HG02840 (cell line): ENCODE results near the gene PLEKHG7.
"Not testable (repeated sequence)": the region's sequence is repeated elsewhere in the genome, so short reads cannot be mapped to it uniquely, and the experiment has no call there.

Experiments
- ATAC-seq: cut with Tn5 transposase; IDR thresholded peaks from one replicate; pipeline ENCODE4 v1.9.1; 2021; ENCODE audit warnings: mild to moderate bottlenecking, moderate library complexity, moderate number of reproducible peaks; ENCODE audit not compliant: unreplicated experiment, low FRiP score

Gene PLEKHG7

DNA sequence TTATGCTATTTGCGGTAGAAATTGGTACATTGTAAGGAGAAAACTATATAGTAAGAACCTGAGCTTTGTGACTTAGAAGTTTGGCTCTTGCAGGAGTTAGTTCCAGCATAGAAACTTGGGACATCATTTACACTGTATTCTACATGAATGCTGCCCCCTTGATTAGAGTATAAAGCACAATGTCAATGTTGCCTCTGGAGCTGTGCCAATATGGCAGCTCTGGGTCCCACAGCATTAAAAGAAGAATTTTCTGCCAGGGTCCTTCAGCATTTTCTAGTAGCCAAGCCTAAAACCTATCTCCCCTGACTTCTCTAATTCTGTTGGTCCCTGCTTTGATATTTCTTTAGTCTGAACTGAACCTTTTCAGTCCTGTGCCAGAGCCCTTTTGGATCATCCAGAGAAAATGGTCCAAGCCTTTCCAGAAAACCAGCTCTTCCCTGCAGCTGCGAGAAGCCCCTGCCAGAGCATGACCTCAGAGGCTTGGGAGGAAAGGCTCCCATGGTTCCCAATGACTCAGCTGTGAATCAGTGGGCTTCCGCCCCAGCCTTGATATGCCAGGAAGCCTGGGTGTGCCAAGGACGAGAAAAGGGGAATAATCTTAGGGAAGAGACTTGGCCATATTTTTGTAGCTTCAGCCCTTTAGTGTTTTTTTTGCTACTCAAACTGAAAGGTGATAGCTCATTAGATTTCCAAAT lies 43.2 kb downstream of the PLEKHG7 start:
- ATAC-seq = no peak

DNA sequence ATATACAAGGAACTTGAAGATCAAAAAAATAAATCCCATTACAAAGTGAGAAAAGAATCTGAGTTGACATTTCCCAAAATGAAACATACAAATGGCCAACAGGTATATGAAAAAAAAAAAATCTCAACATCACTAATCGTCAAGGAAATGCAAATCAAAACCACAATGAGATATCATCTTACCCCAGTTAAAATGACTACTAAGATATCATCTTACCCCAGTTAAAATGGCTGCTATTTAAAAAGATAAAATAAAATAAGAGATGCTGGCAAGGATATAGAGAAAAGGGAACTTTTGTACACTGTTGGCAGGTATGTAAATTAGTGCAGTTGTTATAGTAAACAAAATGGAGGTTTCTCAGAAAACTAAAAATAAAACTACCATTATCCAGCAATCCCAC lies 44.4 kb downstream of the PLEKHG7 start:
- ATAC-seq = no peak

DNA sequence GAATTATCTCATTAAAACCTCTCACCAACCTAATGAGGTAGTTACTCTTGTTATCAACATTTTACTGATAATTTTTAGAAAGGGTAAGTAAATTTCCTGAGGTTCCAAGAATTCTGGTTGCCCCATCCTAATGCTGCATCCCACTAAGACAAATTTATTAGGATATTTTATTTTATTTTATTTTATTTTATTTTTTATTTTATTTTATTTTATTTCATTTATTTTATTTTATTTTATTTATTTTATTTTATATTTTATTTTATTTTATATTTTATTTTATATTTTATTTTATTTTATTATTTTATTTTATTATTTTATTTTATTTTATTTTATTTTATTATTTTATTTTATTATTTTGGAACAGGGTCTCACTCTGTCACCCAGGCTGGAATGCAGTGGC lies 46.9 kb downstream of the PLEKHG7 start:
- not testable (repeated sequence) for ATAC-seq

DNA sequence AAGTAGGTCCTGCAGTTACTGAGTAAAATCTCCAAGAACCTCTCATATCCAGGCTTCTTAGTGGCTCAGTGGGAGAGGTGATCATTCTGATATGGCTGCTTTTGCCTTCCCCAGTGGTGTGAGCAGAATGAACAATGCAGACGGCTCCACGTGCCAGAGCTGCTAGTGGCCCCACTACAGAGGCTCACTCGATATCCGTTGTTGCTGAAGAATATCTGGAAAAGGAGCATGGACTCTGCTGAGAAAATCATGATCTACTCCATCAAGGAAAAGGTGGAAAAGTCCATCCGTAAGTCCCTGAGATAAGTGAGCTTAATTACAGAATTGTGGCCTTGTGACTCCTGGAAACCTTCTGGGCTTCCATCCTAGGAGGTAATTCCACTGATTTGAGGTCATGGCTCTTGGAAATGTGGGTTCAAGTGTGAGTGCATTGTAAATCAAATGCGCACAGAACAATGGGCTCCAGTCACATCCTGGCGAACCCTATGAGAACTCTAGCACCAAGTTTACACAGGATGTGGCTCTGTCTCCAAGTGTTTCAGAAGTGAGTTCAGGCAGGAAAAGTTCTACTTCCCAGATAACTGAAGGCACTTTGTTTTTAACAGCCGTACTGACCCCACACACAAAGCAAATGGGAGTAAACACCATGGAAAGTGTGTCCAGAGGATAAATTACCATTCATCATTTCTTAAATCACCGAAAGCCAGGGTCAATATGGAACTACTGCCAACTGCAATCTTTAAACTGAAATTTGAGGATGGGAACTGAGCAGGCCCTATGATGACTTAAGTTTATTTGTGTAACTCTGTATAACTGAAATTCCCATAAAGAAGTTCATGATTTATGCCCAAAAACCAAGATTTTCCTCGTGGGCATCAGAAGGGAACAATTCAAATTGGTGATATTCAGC lies 51.4 kb downstream of the PLEKHG7 start:
- ATAC-seq = no peak

DNA sequence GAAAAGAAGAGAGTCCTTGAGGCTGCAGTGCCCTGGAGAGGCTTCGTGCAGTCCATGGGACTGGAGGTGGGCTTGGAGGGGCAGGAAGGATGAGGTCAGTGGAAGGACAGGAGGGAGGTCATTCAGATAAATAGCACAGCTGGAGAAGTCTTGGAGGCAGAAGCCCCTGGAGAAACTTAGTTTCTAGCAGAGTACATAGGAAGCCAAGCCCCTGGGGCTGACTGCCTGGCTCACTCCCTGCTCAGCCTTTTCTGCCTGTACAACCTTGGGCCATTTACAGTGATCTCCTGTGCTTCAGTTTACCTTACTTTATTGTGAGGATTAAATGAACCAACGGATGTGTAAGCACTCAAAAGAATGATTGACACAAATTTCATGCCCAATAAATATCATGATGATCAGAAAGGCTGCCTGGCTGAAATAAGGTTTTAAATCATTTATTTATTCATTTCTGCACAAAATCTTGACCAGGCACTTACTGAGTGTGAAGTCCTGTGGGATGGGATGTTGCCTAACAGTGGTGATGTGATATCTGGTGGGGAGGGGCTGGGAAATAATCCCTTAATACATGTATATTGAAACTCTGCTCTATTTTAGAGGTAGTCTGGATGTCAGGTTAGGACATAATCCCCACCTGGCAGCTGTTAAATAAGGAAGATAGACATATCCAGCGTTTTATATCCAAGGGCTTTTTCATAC lies 54.3 kb downstream of the PLEKHG7 start:
- ATAC-seq = no peak

DNA sequence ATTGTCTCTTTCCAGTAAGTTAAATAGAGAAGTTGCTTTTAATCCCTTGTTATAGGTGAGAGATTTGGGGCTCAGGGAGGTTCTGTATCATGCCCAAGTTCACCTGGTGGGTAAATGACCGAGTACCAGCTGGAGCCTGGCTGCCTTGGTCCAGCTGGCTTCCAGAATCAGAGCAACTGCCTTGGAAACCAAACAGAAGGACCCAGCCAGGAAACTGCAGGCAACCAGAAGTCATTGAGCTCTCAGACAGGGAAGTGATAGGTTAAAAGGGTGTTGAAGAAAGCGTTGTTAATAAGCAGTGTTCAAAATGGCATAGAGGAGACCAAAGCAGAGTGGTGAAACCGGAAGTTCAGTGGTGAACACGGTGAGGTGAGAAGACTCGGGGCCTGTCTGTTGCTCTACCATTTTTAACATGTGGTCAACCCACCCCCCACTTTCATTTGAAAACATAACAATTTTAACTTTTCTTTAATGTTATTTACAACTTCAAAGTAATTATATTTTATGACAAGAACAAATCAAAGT lies 54.9 kb downstream of the PLEKHG7 start:
- no peak for ATAC-seq

DNA sequence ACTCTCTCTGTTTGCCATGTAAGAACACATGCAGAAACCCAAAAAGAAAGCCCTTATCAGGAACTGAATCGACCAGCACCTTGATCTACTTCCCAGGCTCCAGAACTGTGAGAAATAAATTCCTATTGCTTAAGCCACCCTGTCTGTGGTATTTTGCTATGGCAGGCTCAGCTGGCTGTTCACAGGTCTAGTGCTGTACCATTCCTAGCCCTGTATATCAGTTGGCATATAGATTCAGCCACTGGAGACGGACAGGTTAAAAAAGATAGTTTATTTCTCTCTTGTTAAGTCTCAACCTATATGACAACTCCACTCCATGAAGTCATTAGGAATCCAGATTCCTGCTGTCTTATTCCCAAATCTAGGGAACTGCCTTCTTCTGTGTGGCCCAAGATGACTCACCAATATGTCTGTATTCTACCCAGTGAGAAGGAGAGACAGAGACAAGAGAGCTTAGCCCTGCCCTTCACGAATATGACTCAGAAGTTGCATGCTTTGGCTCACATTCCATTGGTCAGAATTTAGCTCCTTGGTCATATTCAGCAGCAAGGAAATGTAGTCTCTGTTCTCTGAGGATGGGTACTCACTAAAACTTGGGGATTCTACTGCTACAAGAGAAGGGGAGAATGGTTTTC lies 57.0 kb downstream of the PLEKHG7 start:
- ATAC-seq = no peak

DNA sequence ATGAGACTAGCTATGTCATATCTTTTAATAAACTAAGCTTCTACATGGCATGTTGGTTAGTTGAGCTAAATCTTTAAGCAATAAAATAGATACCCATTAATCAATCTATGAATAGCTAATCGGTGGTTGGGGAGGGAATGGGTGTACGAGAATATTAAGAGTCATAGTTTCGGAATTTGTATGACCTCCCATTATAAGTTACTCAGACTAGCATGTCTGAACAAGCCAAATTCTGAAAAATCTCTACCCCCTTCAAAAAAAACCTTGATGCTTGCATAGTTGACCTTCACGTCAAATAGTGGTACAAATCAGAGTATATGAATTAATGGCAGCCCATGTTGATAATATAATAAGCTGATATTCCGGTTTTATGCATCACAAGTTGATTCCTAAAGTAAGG lies 60.0 kb downstream of the PLEKHG7 start:
- ATAC-seq = no peak

DNA sequence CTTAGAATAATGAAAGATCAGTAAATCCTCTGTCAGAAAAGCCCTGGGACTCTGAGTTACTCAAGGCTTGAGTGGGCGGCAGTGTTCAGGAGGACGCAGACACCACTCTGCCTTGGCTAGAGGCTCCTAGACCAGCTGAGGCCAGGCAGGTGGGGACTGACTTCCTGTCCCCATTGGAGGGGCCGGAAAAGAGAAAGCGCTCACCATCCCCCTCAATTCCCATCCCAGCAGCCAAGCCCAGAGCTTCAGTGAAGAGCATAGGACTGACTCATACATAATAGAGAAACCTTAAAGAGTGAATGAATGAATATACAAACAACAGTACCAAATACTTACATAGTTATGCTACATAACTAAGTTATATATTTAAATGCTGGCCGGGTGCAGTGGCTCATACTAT lies 62.0 kb downstream of the PLEKHG7 start:
- no peak for ATAC-seq

DNA sequence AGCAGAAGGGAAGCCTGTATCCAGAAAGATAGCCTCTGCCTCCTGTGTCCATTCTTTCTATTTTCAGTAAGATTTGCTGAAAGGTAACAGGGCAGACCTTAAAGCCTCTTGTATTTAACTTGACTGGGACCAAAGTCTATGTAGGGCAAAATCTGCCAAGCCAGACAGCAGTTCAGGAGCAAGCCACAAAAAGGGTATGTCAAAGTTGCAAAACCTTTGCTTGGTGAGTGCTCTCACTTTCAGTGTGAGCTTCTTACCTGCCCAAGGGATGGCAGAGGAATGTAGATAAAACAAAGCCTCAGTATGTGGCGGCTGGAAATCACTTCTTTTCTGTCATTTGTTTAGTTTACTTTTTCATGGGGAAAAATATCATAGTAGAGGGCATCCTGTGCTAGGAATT lies 63.1 kb downstream of the PLEKHG7 start:
- no peak for ATAC-seq

DNA sequence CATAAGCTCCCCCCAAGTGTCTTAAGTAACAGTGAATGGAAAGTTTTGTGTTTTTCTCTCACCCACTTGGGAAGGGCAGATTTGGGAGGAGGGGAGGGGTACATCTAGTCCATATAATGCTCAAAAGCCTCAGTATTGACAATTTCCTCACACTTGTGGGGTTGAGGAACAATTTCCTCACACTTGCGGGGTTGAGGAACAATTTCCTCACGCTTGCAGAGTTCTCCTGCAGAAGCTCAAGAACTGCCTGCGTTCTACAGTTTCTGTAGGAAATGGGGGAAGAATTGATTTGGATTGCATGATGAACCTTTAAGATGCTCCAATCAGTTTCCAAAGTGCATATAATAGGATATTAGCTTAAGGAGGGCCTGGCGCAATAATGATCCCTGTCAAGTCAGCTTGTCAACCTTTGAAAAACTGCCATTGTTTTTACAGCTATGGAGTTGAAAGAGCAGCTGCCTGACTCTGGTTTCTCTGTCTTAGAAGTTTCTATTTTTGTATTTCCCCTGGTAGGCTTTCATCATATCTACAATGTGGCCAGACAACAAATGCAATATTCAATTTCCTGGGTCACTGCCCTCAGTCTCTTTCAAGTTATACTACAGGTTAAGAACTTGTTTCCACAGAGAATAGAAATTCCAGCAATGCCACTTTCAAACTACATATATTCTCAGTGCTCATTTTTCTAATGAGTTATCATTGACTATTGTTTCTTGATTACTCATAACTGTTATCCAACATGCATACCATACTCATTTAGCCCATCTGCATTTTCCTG lies 66.5 kb downstream of the PLEKHG7 start:
- ATAC-seq = peak; percentile 72

DNA sequence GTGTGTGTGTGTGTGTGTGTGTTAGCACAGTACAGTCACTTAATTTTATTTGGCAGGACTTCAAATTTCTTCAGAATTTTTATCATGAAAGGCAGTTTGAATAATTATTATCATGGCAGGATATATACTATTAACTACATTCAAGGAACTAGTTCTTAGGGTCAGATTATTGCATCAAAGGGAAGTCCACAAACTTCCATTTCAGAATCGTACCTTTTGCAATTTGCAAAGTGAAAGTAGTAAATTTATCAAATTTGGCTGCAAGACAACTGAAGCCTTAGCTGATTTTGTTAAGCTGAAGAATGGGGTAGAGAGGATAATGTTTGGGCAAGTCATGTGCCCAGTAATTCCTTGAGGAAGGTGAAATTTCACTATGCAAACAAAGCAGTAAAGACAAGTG lies 68.2 kb downstream of the PLEKHG7 start:
- ATAC-seq = no peak

DNA sequence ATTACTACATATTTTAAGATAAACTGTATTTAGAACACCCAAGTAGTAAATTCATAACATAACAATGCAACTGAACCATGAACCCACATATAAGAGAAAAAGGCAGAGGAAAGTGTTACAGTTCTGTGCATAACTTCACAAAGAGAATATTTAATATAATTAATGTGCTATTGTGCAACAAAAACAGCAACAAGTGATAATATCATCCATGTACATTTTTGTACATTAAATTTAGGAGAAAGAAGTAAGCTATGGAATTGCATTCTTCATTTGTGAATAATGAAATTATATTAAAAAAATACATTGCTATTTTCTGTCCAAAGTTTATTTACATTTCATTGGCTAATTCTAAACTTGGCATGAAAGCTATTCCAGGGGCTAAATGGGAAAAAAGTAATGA lies 72.6 kb downstream of the PLEKHG7 start:
- no peak for ATAC-seq

DNA sequence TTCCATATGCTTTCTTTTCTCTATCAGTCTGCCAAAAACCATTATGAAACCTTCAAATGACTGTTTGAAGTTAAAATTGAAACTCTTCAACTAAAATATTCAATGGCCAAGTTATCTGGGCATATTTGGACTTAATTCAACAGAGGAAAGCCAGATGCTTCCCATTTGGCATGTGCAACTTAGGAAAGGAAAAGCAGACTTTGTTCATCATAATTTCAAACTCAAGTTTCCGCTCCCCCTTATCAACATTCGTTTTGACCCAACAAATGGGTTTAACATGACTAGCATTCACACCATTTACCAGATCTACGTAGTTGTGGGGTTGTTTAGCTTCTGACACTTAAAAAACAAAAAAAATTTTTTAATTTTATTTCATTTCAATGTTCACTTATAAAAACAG lies 75.7 kb downstream of the PLEKHG7 start:
- no peak for ATAC-seq

DNA sequence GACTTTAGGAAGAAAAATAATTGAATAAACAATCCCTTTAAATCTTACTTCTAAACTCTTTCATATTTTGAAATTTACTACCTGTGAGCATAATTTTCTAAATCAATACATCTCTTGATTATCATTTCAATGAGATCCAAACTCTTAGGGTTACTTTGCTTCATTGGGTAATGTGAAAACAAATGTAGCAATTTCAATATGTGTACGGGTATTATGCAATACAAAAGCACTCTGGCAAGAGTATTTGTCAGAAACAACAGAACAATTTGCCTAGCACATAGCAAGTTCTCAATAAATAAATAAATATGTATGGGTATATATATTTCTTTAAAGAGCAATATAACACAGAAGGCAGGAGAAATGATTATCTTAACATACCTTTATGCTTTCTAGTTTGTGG lies 77.1 kb downstream of the PLEKHG7 start:
- no peak for ATAC-seq

DNA sequence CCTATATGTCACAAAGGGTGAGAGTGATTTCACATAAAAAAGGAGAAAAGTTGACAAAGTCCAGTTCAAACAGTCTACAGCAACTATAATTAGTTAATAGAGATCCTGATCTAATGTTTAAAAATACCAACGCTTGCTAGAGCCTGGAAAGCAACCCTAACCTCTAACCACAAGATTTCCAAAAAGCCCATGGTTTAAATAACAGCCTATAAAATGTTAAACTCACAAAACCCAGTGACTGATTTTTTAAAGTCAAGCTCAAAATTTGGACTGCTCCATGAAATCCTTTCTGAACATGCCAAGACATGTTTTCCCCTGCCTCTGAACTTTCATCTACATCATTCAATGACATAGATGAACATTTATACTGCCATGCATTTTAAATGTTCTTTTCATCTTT lies 81.6 kb downstream of the PLEKHG7 start:
- ATAC-seq = no peak

DNA sequence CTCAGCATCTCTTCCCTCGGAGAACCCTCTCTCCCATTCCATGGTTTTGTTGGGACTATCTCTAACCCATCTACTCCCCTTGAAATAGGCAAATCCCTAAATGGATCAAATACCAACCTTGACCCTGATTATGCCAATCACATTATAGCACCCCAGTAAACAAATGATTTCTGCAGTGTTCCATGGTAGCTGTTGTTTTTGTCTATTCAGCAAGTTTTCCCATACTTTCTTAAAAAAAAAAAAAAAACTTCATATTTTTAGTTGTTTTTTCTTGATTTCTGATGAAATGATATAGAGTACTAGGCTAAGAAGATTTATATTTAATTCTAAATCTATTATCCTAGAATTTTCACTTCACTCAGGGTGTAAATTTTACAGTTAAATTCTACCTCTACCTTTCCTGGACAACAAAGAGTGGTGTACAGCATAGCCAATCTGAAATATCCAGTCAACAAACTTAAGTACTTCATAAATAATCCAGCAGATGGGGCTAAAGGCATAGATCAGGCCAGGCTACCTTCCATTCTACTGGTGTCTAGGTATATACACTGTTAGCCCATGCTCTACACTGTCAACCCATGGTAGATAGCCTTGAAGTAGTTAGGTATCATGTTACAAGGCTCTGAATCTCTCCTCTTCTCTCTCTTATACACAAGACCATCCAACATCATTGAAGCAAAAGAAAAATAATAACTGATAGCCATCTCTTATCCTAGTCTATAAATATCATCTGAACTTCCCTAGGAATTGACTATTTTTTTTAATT lies 82.2 kb downstream of the PLEKHG7 start:
- ATAC-seq = peak; percentile 90

DNA sequence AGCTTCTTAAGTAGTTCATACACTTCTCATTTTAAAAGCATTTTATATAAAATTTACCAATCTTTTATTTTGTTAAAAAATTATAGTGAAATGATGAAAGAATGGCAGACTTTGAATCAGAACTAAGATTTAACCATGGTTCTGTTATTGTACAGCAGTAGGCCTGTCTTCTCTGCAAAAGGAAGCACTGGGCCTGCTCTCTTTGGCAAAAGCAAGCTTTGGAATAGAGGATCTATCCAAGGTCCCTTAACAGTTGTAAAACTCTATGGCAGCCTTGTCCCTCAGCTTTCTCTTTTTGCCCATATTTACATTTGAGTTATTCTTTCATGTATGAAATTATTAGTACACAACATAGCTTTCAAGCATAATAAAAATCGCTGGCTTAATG lies 82.8 kb downstream of the PLEKHG7 start:
- no peak for ATAC-seq

DNA sequence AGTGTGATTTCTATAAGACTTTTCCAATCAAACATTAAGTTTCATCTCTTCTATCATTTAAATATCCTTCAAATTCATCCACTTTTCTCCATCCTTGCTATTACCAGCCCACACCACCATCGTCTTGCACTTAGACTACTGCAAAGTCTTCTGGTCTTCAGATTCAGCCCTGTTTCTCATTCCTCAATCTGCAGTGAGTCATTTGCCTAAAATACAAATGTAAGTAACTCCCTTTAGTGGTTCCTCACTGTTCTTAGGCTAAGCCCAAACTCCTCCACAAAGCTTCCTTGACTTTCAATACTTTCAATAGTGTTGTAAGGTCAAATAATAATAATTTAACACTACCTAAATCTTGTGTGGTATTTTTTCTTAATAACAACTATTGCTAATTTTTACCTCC lies 83.3 kb downstream of the PLEKHG7 start:
- ATAC-seq = no peak
